Globus pallidus (tissue), 1 donor: Measurements from ENCODE around the gene RPS6KL1.
A peak's percentile ranks its signal among the peaks of the same experiment; 100 is the strongest.
"Not testable (repeated sequence)": the region's sequence is repeated elsewhere in the genome, so short reads cannot be mapped to it uniquely, and the experiment has no call there.

Experiments used
- DNase-seq: peaks from one replicate; pipeline ENCODE4 v3.0.0-alpha.2; 2015; ENCODE audit warnings: low spot score

Gene RPS6KL1

GRCh38 chr14:74936151-74936550 lies 13.1 kb upstream of the RPS6KL1 start:
- DNase-seq, result no peak

GRCh38 chr14:74935360-74935680 lies 12.3 kb upstream of the RPS6KL1 start:
- DNase-seq, result no peak

- no peak for DNase-seq
These were observed 11.7 kb upstream of the RPS6KL1 start for GRCh38 chr14:74934476-74935359.

GRCh38 chr14:74934041-74934440 lies 11.0 kb upstream of the RPS6KL1 start:
- DNase-seq, result no peak

GRCh38 chr14:74932936-74933335 lies 9.9 kb upstream of the RPS6KL1 start:
- not testable (repeated sequence) for DNase-seq

GRCh38 chr14:74932401-74932901 lies 9.4 kb upstream of the RPS6KL1 start:
- DNase-seq, result no peak

GRCh38 chr14:74931744-74932143 lies 8.7 kb upstream of the RPS6KL1 start:
- DNase-seq, result not testable (repeated sequence)

GRCh38 chr14:74929242-74929641 lies 6.2 kb upstream of the RPS6KL1 start:
- no peak for DNase-seq

- no peak for DNase-seq
These were observed 4.2 kb upstream of the RPS6KL1 start for GRCh38 chr14:74927225-74927624.

GRCh38 chr14:74924061-74924460 lies 1.0 kb upstream of the RPS6KL1 start:
- DNase-seq, result no peak

- no peak for DNase-seq
These were observed 891 bp downstream of the RPS6KL1 start for GRCh38 chr14:74921987-74922751.

- no peak for DNase-seq
These were observed 1.9 kb downstream of the RPS6KL1 start for GRCh38 chr14:74921053-74921620.

GRCh38 chr14:74920281-74920680 lies 2.8 kb downstream of the RPS6KL1 start:
- no peak for DNase-seq

- no peak for DNase-seq
These were observed 3.5 kb downstream of the RPS6KL1 start for GRCh38 chr14:74919421-74920165.

- no peak for DNase-seq
These were observed 4.7 kb downstream of the RPS6KL1 start for GRCh38 chr14:74918380-74918779.

- no peak for DNase-seq
These were observed 5.4 kb downstream of the RPS6KL1 start for GRCh38 chr14:74917646-74918081.

GRCh38 chr14:74917178-74917543 lies 5.9 kb downstream of the RPS6KL1 start:
- no peak for DNase-seq

- no peak for DNase-seq
These were observed 7.2 kb downstream of the RPS6KL1 start for GRCh38 chr14:74915826-74916225.

- DNase-seq, result no peak
These were observed 7.6 kb downstream of the RPS6KL1 start for GRCh38 chr14:74915426-74915825.

GRCh38 chr14:74913986-74914573 lies 9.0 kb downstream of the RPS6KL1 start:
- peak; percentile 73 for DNase-seq

GRCh38 chr14:74913393-74913910 lies 9.6 kb downstream of the RPS6KL1 start:
- no peak for DNase-seq
